Mucosa of stomach (tissue), 1 donor: ENCODE measurements around the gene MCC.
"Not testable (repeated sequence)": the region's sequence is repeated elsewhere in the genome, so short reads cannot be mapped to it uniquely, and the experiment has no call there.

Experiments
- H3K27me3 ChIP-seq: one replicate; pipeline ENCODE4 v1.7.0; 2013; ENCODE audit warnings: mild to moderate bottlenecking, low read length; ENCODE audit not compliant: control insufficient read depth, insufficient read depth
- H3K36me3 ChIP-seq: one replicate; pipeline ENCODE4 v1.7.0; 2013; ENCODE audit warnings: low read length; ENCODE audit not compliant: control insufficient read depth, insufficient read depth
- H3K4me1 ChIP-seq: one replicate; pipeline ENCODE4 v1.7.0; 2013; ENCODE audit warnings: mild to moderate bottlenecking, low read length; ENCODE audit not compliant: control insufficient read depth, insufficient read depth
- H3K4me3 ChIP-seq: one replicate; pipeline ENCODE4 v1.7.0; 2013; ENCODE audit warnings: low read length
- H3K9ac ChIP-seq: one replicate; pipeline ENCODE4 v1.7.0; 2013; ENCODE audit warnings: mild to moderate bottlenecking, low read length, moderate library complexity
- H3K9me3 ChIP-seq: one replicate; pipeline ENCODE4 v1.7.0; 2013; ENCODE audit warnings: mild to moderate bottlenecking, low read length, moderate library complexity; ENCODE audit not compliant: control insufficient read depth
- donor health status: Pancreatic carcinoma.

MCC gene

GRCh38 chr5:113087976-113088514 lies 400.2 kb downstream of the MCC start:
- Histone ChIP-seq H3K36me3 (no peaks in the 10 kb centered on the region), H3K9me3 (no peaks in the 10 kb centered on the region), H3K27me3 (no peaks in the 10 kb centered on the region), H3K4me1 (no peaks in the 10 kb centered on the region), H3K4me3 (no peak overlapping the region), H3K9ac (no peak overlapping the region)

DNA sequence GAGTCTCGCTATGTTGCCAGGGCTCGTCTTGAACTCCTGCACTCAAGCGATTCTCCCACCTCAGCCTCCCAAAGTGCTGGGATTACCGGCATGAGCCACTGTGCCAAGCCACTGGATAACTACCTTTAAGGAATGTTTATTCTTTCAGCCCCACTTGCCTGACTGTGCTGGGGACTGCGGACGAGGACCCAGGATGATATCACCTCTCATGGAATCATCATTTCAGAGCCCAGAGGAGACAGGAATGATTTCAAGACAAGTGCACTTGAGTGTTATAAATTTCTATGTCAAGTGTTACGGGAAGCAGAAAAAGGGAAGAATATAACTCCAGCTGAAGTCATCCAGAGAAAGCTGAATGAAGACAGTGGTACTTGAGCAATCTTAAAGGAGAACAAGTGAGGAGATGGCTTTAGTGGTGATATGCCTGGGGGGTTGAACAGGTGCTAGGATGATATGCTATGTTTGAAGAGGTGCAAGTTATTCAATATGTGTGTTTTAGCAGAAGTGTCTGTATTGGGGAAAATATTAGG lies 402.3 kb downstream of the MCC start:
- Histone ChIP-seq H3K36me3 (no peaks in the 10 kb centered on the region), H3K4me3 (no peak overlapping the region), H3K9me3 (no peaks in the 10 kb centered on the region), H3K27me3 (no peaks in the 10 kb centered on the region), H3K4me1 (no peaks in the 10 kb centered on the region), H3K9ac (no peak overlapping the region)

GRCh38 chr5:113085084-113085414 lies 403.2 kb downstream of the MCC start:
- H3K9me3 ChIP-seq: no peaks in the 10 kb centered on the region
- H3K9ac ChIP-seq: no peak overlapping the region
- H3K36me3 ChIP-seq: no peaks in the 10 kb centered on the region
- H3K4me3 ChIP-seq: no peak overlapping the region
- H3K4me1 ChIP-seq: no peaks in the 10 kb centered on the region
- H3K27me3 ChIP-seq: no peaks in the 10 kb centered on the region

DNA sequence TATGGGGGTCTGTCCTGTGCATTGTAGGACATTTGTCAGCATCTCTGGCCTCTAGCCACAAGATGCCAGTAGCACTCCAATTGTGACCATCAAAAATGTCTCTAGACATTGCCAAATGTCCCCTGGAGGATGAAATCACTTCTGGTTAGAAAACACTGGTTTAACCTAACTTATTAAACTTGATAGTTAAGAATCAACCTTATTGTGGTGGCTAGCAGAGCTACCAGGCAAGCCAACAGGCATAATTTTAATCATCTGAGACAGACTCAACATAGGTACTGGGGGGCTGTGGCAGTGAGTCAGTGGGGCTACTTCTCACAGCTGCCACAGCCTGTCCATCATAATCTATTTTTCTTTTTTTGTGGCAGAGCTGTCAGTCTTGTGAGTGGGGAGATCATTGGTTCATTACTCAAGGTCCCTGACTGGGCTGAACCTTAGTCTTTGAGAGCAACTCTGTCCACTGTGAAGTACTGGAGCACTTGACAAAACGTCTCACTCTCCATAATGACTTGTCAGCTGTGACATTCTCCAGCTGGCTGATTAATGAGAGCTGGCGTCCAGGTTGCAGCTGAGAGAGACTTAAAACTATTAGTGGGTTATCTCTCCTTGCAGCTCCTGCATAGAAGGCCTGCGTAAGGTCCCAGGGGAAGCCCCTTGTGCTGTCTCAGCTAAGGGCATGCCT lies 403.7 kb downstream of the MCC start:
- no peaks in the 10 kb centered on the region for H3K9me3 ChIP-seq
- H3K27me3 ChIP-seq: no peaks in the 10 kb centered on the region
- no peak overlapping the region for H3K9ac ChIP-seq
- H3K4me3 ChIP-seq: no peak overlapping the region
- H3K36me3 ChIP-seq: no peaks in the 10 kb centered on the region
- no peaks in the 10 kb centered on the region for H3K4me1 ChIP-seq

GRCh38 chr5:113083481-113083880 lies 404.8 kb downstream of the MCC start:
- Histone ChIP-seq H3K27me3 (no peaks in the 10 kb centered on the region), H3K9me3 (no peaks in the 10 kb centered on the region), H3K4me3 (no peak overlapping the region), H3K4me1 (no peaks in the 10 kb centered on the region), H3K9ac (no peak overlapping the region), H3K36me3 (no peaks in the 10 kb centered on the region)

- H3K9me3 ChIP-seq: no peaks in the 10 kb centered on the region
- H3K4me3 ChIP-seq: no peak overlapping the region
- no peaks in the 10 kb centered on the region for H3K4me1 ChIP-seq
- no peaks in the 10 kb centered on the region for H3K36me3 ChIP-seq
- no peaks in the 10 kb centered on the region for H3K27me3 ChIP-seq
- no peak overlapping the region for H3K9ac ChIP-seq
These were observed 405.7 kb downstream of the MCC start for GRCh38 chr5:113082547-113082905.

- H3K4me1 ChIP-seq: no peaks in the 10 kb centered on the region
- no peak overlapping the region for H3K4me3 ChIP-seq
- no peak overlapping the region for H3K9ac ChIP-seq
These were observed 406.2 kb downstream of the MCC start for GRCh38 chr5:113081881-113082546.

GRCh38 chr5:113081091-113081839 lies 407.0 kb downstream of the MCC start:
- Histone ChIP-seq H3K36me3 (no peaks in the 10 kb centered on the region), H3K27me3 (no peaks in the 10 kb centered on the region), H3K9me3 (no peaks in the 10 kb centered on the region), H3K4me1 (no peaks in the 10 kb centered on the region), H3K9ac (no peak overlapping the region), H3K4me3 (no peak overlapping the region)

More at GRCh38 chr5:113081881-113082546, 406.2 kb downstream of the MCC start:
- Histone ChIP-seq H3K27me3 (no peaks in the 10 kb centered on the region), H3K36me3 (no peaks in the 10 kb centered on the region), H3K9me3 (no peaks in the 10 kb centered on the region)

- H3K4me1 ChIP-seq, H3K9me3 ChIP-seq, H3K36me3 ChIP-seq, H3K9ac ChIP-seq, H3K4me3 ChIP-seq, H3K27me3 ChIP-seq: not testable (repeated sequence)
These were observed 411.6 kb downstream of the MCC start for GRCh38 chr5:113076649-113077048.

DNA sequence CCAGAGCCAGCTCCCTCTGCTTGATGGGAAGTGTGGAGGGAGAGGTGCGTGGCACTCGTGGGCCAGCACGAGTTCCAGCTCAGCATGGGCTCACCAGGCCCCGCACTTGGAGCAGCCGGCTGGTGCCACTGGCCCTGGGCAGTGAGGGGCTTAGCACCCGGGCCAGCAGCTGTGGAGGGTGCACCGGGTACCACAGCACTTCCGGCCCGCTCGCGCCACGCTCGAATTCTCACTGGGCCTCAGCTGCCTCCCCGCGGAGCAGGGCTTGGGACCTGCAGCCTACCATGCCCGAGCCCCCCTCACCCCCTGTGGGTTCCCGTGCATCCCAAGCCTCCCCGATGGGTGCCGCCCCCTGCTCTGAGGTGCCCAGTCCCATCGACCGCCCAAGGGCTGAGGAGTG lies 413.2 kb downstream of the MCC start:
- Histone ChIP-seq H3K27me3 (no peaks in the 10 kb centered on the region), H3K36me3 (no peaks in the 10 kb centered on the region), H3K4me1 (no peaks in the 10 kb centered on the region), H3K9ac (no peak overlapping the region), H3K4me3 (no peak overlapping the region), H3K9me3 (no peaks in the 10 kb centered on the region)

GRCh38 chr5:113073629-113074034 lies 414.6 kb downstream of the MCC start:
- H3K36me3 ChIP-seq, H3K9ac ChIP-seq: not testable (repeated sequence)

GRCh38 chr5:113071401-113071800 lies 416.9 kb downstream of the MCC start:
- H3K4me3 ChIP-seq: no peak overlapping the region
- no peak overlapping the region for H3K9ac ChIP-seq
- H3K27me3 ChIP-seq: no peaks in the 10 kb centered on the region
- H3K9me3 ChIP-seq: no peaks in the 10 kb centered on the region
- no peaks in the 10 kb centered on the region for H3K4me1 ChIP-seq
- H3K36me3 ChIP-seq: no peaks in the 10 kb centered on the region

More at GRCh38 chr5:113073629-113074034, 414.6 kb downstream of the MCC start:
- not testable (repeated sequence) for H3K27me3 ChIP-seq, H3K4me1 ChIP-seq, H3K4me3 ChIP-seq, H3K9me3 ChIP-seq
